ENCODE measurements around the gene DAZL. TPM values are rescaled to one million over a fixed set of nuclear protein-coding genes. Genes with fewer than 3 reads are reported as not detected.

DAZL gene
- total RNA-seq, 2 donors from 2014 or later: 21.5 TPM; not detected in 1

DNA sequence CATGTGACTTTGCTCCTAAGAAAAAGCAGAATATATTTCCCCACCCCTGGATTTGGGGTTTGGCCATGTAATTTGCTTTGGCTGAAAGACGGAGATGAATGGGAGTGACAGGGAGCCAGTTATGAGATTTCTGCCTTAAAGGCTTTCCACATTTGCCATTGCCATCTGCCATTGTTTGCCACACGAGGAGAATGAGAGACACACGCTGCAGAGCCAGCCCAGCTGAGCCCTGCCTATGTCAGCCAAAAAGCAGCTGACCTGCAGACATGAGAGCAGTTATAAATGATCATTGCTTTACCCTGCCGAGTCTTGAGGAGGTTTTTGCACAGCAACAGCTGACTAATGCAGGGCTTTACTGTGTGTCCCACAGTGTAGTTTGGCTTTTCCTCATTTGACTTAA lies 51.1 kb downstream of the DAZL start:
- Histone ChIP-seq H3K27ac (no peak overlapping the region), H3K4me1 (replicated peaks) (no peaks in the 10 kb centered on the region), H3K4me3 (no peak overlapping the region), H3K9me3 (no peaks in the 10 kb centered on the region), H3K27me3 (replicated peaks; ENCODE audit: insufficient read depth) (no peaks in the 10 kb centered on the region), H3K36me3 (no peaks in the 10 kb centered on the region)
- DNase-seq (ENCODE audit: low spot score): no peak
- TF ChIP-seq, protein P1, sequence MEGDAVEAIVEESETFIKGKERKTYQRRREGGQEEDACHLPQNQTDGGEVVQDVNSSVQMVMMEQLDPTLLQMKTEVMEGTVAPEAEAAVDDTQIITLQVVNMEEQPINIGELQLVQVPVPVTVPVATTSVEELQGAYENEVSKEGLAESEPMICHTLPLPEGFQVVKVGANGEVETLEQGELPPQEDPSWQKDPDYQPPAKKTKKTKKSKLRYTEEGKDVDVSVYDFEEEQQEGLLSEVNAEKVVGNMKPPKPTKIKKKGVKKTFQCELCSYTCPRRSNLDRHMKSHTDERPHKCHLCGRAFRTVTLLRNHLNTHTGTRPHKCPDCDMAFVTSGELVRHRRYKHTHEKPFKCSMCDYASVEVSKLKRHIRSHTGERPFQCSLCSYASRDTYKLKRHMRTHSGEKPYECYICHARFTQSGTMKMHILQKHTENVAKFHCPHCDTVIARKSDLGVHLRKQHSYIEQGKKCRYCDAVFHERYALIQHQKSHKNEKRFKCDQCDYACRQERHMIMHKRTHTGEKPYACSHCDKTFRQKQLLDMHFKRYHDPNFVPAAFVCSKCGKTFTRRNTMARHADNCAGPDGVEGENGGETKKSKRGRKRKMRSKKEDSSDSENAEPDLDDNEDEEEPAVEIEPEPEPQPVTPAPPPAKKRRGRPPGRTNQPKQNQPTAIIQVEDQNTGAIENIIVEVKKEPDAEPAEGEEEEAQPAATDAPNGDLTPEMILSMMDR (IDR thresholded peaks at IDR 0.05): no peak
- TF ChIP-seq POLR2A (IDR thresholded peaks at IDR 0.05) (no peak), POLR2AphosphoS5 (IDR thresholded peaks at IDR 0.05) (no peak)
- WGBS: 87% methylated on average over 4 of the region's 4 CpGs
- intact Hi-C loops (cut with DNase I): no loop called here

DNA sequence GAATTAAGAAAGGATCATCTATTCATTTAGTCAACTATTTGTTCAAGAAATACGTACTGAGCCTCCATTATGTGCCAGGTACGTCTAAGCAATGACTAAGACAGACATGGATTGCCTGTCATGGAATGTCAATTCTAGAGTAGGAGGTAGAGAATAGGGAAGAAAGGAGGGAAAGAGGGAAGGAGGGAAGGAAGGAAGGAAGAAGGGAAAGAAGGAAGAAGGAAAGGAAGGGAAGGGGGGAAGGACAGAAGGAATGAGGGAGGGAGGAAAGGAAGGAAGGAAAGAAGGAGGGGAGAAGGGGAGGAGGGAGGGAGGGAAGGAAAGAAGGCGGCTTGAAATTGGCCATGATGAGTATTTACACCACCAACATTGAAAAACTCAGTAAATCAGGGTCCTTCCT lies 52.5 kb downstream of the DAZL start:
- TF ChIP-seq POLR2AphosphoS5 (IDR thresholded peaks at IDR 0.05): no peak
- TF ChIP-seq, protein P1 (IDR thresholded peaks at IDR 0.05): no peak
- no peak for TF ChIP-seq POLR2A (IDR thresholded peaks at IDR 0.05)

DNA sequence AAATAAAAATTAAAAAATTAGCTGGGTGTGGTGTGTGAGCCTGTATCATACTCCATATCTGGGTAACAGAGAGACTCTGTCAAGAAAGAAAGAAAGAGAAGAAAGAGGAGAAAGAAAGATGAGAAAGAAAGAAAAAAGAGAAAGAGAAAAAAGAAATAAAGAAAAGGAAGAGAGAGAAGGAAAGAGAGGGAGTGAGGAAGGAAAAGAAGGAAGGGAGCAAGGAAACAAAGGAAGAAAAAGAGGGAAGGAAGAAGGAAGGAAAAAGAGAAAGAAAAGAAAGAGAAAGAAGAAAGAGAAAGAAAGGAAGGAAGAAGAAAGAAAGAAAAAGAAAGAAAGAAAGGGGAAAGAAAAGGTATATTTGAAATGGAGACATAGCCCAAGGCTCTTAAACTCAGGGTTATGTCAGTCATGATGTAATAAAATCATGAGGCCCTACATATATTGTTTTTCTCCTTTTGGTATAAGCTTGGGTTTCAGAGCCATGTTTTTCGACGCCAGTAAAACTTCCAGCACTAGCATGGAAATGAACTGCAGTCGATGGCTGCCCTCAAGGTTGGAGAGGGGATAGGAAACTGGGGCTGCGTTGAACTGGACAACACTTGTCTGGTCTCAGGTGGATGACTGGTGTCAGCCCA lies 53.8 kb downstream of the DAZL start:
- 84% methylated on average over 4 of the region's 4 CpGs for WGBS
- no peaks in the 10 kb centered on the region for H3K4me1 ChIP-seq (replicated peaks)
- H3K27me3 ChIP-seq (replicated peaks; ENCODE audit: insufficient read depth): no peaks in the 10 kb centered on the region
- intact Hi-C loops (cut with DNase I): loop anchor here (2.0 kb wide), 1 partner anchor 261 kb away; no protein-coding TSS in a partner anchor
- no peak overlapping the region for H3K27ac ChIP-seq
- no peaks in the 10 kb centered on the region for H3K9me3 ChIP-seq
- no peak for TF ChIP-seq POLR2AphosphoS5 (IDR thresholded peaks at IDR 0.05)
- TF ChIP-seq, protein P1 (IDR thresholded peaks at IDR 0.05): no peak
- H3K4me3 ChIP-seq: no peak overlapping the region
- DNase-seq (ENCODE audit: low spot score): no peak
- no peaks in the 10 kb centered on the region for H3K36me3 ChIP-seq

More for the DNA sequence above, 52.5 kb downstream of the DAZL start:
- Histone ChIP-seq H3K27me3 (replicated peaks; ENCODE audit: insufficient read depth) (no peaks in the 10 kb centered on the region), H3K4me3 (no peak overlapping the region), H3K4me1 (replicated peaks) (no peaks in the 10 kb centered on the region), H3K36me3 (no peaks in the 10 kb centered on the region), H3K27ac (no peak overlapping the region), H3K9me3 (no peaks in the 10 kb centered on the region)
- WGBS: 61% methylated on average over 3 of the region's 3 CpGs
- no peak for DNase-seq (ENCODE audit: low spot score)
- intact Hi-C loops (cut with DNase I): no loop called here

DNA sequence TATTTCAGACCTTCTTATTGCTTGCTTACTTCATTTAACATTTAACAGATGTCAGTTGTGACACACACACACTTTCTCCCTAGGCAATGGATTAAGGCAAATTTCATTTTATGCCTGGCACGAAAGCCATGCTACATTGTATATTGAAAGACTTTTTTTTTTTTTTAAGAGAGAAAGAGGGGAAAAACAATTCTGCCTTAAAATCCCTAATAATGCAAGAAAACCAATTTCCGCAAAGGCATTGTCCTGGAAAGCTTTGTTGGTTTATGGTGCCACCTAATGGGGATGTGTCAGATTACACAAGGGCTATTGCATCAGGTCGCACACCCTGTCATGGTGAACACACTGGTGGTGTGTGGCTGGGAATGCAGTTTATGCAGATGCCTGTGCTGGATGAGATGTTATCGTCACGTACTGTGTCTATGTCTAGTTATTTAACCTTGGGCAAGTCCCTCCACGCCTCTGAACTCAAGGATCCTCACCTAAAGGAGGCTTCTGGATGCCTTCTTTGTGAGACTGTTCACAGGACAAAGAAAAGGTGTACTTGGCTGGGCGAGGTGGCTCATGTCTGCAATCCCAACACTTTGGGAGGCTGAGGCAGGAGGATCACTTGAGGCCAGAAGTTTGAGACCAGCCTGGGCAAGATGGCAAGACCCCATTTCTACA lies 54.4 kb downstream of the DAZL start:
- peak; percentile 58 for DNase-seq (ENCODE audit: low spot score)
- Histone ChIP-seq H3K4me1 (replicated peaks) (no peaks in the 10 kb centered on the region), H3K4me3 (no peak overlapping the region), H3K9me3 (no peaks in the 10 kb centered on the region), H3K36me3 (no peaks in the 10 kb centered on the region), H3K27ac (no peak overlapping the region), H3K27me3 (replicated peaks; ENCODE audit: insufficient read depth) (no peaks in the 10 kb centered on the region)
- TF ChIP-seq POLR2AphosphoS5 (IDR thresholded peaks at IDR 0.05) (peak; percentile 16), POLR2A (IDR thresholded peaks at IDR 0.05) (no peak)
- TF ChIP-seq, protein P1 (IDR thresholded peaks at IDR 0.05): peak; percentile 41 to 88 (median 82)
- intact Hi-C loops (cut with DNase I): loop anchor here (2.0 kb wide), 1 partner anchor 260 kb away; no protein-coding TSS in a partner anchor
- 9% methylated on average over 7 of the region's 7 CpGs for WGBS

DNA sequence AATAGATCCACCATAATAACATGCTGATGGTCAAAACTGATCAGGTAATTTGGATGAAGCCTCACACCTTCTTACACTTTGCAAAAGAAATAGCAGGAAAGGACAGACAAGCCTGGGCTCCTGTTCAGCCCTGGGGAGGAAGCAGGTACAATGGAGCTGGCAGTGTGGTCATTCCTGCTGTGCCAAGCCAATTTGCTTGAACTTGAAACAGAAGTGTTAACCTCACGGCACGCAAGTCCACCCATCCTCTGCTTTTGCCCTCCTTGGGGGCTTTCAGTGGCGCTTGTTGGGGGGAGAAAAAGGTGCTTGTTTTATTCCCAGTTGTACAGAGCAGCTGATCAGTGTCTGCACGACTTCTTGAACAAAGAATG lies 54.9 kb downstream of the DAZL start:
- no peaks in the 10 kb centered on the region for H3K36me3 ChIP-seq
- no peaks in the 10 kb centered on the region for H3K4me1 ChIP-seq (replicated peaks)
- intact Hi-C loops (cut with DNase I): loop anchor here (2.0 kb wide), 1 partner anchor 259 kb away; no protein-coding TSS in a partner anchor
- WGBS: 12% methylated on average over 4 of the region's 4 CpGs
- H3K4me3 ChIP-seq: no peak overlapping the region
- DNase-seq (ENCODE audit: low spot score): no peak
- no peaks in the 10 kb centered on the region for H3K9me3 ChIP-seq
- no peaks in the 10 kb centered on the region for H3K27me3 ChIP-seq (replicated peaks; ENCODE audit: insufficient read depth)
- no peak overlapping the region for H3K27ac ChIP-seq
- no peak for TF ChIP-seq POLR2A (IDR thresholded peaks at IDR 0.05)
- TF ChIP-seq, protein P1 (IDR thresholded peaks at IDR 0.05): no peak
- TF ChIP-seq POLR2AphosphoS5 (IDR thresholded peaks at IDR 0.05): no peak
